NCI-H2196 (cell line): ENCODE measurements around the gene PEAK1.
"Not testable (repeated sequence)": the region's sequence is repeated elsewhere in the genome, so short reads cannot be mapped to it uniquely, and the experiment has no call there.

Source experiments
- DNase-seq: peaks from one replicate; lab custom pipeline; 2025; ENCODE audit not compliant: unreplicated experiment; lab: John Stamatoyannopoulos, UW

The PEAK1 gene

DNA sequence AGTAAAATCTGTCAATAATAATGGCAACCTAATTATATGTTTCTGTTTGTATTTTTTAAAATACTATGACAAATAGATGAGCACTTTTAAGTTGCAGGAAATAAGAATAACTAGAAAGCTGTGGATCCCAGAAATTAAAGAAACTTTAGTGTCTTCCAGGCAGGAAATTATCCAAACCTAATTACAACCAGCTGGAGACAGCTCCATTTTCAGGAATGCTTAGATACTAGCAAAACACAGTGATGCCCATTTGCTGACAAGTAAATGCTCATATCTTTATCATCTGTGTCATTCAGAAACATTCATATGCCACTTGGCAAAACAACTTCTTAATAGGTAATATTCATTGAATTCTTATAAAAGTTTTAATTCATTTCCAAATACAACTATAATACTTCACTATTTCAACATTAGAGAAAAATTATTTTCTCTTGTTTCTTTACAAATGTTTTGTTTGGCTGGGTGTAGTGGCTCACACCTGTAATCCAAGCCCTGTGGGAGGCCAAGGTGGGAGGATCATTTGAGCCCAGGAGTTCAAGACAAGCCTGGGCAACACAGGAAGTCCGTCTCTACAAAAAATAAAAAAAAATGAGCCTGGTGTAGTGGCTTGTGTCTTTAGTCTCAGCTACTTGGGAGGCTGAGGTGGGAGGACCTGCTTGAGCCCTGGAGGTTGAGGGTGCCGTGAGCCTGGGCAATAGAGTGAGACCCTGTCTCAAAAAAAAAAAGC lies 179.9 kb downstream of the PEAK1 start:
- no peak for DNase-seq

- DNase-seq, result no peak
Measured at GRCh38 chr15:77235566-77235965, 184.3 kb downstream of the PEAK1 start.

DNA sequence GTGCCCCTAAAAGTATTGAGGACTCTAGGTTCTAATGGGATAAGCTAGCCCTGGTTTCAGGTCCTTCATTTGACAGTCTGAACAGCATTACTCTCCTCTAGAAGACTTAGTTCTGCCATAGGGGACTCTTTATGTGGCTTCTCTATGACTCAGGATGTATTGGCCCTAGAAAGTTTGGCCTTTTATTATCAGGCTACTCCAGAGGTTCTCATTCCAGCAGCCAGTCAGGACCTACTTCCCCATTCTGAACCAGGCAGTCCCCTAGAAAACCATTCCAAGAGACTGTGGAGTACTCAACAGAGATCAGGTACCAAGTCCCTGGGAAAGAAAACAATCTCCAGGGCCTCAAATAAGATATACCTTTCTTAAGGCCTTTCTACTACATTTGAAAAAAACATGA lies 191.1 kb downstream of the PEAK1 start:
- no peak for DNase-seq

- no peak for DNase-seq
Measured at GRCh38 chr15:77226652-77227051, 193.3 kb downstream of the PEAK1 start.

- DNase-seq, result no peak
Measured at GRCh38 chr15:77225646-77226045, 194.3 kb downstream of the PEAK1 start.

DNA sequence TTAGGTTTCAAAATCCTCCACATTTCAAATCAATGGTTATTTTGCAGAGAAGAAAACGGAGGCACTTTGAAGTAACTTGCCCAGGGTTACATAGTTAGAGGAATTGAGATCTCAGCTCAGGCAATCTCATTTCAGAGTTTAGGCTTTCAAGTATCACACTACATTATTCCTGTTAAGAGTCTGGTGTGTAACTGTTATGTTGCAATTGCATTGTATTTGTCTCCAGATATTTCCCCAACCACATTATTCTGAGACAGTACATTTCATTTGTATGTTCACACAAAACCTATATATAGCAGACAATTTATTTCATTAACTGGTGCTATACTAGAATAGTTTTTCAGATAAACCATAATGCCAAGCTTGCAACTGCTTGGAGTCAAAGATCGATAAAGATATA lies 194.8 kb downstream of the PEAK1 start:
- DNase-seq, result no peak

- no peak for DNase-seq
Measured at GRCh38 chr15:77224352-77224751, 195.6 kb downstream of the PEAK1 start.

DNA sequence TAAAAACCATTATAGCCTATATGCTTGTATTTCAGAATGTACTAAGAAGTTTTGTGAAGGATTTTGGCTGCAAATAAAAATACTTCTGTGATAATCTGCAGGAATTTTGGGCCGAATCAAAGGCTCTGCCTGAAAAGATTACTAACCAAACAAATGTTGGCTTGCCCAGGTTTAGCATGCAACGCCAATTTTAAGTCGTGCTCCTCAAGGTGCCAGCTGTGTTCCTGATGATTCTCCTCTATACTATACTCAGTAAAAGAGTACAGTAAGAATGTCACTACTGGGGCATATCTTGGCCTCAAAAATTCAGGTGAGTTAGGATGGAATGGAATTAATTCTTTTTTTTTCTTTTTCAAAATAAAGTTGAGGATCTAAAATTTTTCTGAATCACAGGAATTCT lies 198.2 kb downstream of the PEAK1 start:
- no peak for DNase-seq

- no peak for DNase-seq
Measured at GRCh38 chr15:77221174-77221573, 198.7 kb downstream of the PEAK1 start.

GRCh38 chr15:77219841-77220240 lies 200.1 kb downstream of the PEAK1 start:
- DNase-seq, result no peak

DNA sequence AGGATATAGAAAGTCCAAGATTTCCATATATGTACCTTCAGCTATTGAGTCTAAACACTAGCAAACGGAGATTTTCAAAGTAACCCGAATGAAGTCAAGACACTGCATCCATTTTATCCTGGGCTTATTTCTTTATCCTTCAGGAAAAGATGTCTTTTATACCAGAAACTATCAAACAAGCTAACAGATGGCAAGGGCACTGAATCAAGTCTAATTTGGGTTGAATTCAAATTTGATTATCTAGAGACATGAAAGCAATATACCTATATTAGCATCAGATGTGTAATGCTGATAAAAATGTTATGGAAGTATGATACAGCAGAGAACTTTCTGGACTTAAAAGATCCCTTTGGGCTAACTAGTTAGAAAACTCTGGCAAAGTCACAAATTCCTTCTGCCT lies 210.7 kb downstream of the PEAK1 start:
- no peak for DNase-seq

GRCh38 chr15:77208241-77208640 lies 211.7 kb downstream of the PEAK1 start:
- DNase-seq, result no peak

DNA sequence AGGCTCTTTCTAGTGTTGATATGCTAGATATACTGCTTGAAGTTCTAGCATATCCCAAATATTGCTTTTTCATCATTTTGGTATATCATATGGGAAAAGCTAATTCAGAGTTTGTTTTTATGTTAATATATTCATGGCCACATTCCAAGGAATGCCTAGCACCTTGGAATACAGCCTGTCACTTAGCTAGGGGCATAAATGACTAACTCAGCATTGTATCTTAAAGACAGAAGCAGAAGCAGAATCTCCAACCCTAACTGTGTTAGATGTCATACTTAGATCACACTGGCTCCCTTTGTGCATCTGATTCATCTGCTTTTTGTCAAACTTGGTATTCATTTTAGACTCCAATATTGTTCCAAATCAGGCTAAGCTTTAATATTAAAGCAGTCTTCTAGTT lies 218.2 kb downstream of the PEAK1 start:
- DNase-seq, result no peak

GRCh38 chr15:77196381-77196780 lies 223.5 kb downstream of the PEAK1 start:
- DNase-seq, result no peak

- DNase-seq, result no peak
Measured at GRCh38 chr15:77195586-77195985, 224.3 kb downstream of the PEAK1 start.

DNA sequence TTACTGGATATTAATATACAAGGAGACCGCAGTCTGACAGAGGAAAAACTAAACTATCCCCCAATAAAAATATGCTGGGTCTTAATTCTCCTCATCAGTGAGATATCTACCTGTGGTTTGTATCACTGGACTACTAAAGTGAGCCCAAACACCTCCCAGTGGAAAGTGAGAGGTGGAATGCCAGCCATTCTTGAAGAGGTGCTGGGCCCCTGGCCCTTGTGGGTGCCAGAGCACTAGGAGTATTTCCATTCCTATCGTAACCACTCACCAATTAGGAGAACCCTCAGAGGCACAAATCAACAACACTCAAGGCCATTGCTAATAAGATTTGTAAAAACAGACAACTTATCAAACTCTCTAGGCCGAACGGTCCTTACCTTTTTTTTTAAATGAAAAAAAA lies 227.5 kb downstream of the PEAK1 start:
- no peak for DNase-seq

GRCh38 chr15:77191230-77191834 lies 228.6 kb downstream of the PEAK1 start:
- DNase-seq, result no peak

GRCh38 chr15:77187751-77188464 lies 232.0 kb downstream of the PEAK1 start:
- no peak for DNase-seq

GRCh38 chr15:77186594-77187011 lies 233.3 kb downstream of the PEAK1 start:
- DNase-seq, result peak; percentile 1

DNA sequence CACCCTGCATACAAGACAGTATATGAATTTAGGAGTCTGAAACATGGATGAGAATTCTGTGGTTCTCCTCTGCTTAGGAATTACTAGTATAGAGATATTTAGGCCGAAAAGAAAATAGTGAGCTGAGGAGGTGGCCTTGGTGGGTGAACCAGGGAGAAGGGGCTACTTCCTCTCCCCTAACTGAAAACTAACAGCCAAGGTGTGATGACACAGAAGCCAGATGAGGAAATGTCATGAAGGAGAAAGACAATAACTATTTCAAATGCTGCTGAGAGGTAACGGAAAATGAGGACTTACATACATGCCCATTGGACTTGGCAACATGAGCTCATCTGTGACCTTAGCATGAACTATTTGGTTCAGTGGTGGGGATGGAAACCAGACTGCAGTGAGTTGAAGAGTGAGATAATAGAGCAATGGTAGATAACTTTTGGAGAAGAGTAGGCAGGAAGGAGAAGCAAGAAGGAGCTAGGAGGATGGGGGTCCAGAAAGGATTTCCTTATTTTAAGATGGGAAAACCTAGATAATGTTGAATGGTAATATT lies 234.6 kb downstream of the PEAK1 start:
- DNase-seq, result no peak

- DNase-seq, result not testable (repeated sequence)
Measured at GRCh38 chr15:77184352-77184751, 235.6 kb downstream of the PEAK1 start.

DNA sequence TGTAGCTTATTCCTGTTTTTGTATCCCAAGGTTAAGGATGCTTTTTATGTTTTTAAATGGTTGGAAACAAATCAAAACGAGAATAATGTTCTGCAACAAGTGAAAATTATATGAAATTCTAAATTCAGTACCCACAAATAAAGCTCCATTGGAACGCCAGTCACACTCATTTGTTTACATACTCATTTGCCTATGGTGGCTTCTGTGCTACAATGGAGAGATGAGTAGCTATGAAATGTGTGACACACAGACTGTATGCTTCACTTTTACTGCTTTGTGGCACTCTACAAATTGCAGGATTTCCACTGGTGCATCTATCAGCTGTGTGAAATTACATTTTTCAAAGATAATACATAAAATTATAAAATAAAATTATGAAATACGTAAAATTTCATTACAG lies 236.8 kb downstream of the PEAK1 start:
- no peak for DNase-seq
